ENCODE measurements around the gene TTLL13. TPM values are rescaled to one million over a fixed set of nuclear protein-coding genes. Genes with fewer than 3 reads are reported as not detected.
A peak's percentile ranks its signal among the peaks of the same experiment; 100 is the strongest.

The TTLL13 gene
- total RNA-seq, 2 donors from 2014 or later, result 0.15 to 0.46 TPM

DNA sequence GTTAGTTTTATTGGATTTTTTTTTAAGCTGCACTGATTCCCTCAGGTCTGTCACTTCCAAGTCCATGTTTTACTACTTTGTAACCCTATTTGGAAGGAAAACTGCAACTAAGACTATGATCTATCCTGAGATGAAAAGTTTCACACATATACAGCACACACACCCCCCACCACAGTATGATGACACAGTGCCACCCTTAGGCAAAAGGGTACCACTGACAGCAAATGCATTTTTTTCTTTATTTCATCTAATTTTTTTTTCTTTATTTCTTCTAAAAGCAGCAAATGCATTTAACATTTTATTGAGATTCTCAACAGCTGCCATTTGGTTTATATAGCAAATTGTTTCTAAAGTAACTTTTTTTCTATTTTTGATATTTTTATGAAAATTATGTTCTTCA is 37.3 kb downstream of the TTLL13 start:
- no peaks in the 10 kb centered on the region for H3K36me3 ChIP-seq (ENCODE audit: control insufficient read depth, insufficient read depth, low read length)
- no peaks in the 10 kb centered on the region for H3K27me3 ChIP-seq (ENCODE audit: control insufficient read depth, insufficient read depth, low read length, poor library complexity, severe bottlenecking)
- Mint-ChIP-seq H3K27me3 (ENCODE audit: insufficient read depth) (no peaks in the 10 kb centered on the region), H3K9me3 (no peaks in the 10 kb centered on the region), H3K4me1 (peaks cover 2% of the 10 kb centered on the region), H3K36me3 (ENCODE audit: low read depth) (no peaks in the 10 kb centered on the region), H3K4me3 (no peak overlapping the region), H3K27ac (no peak overlapping the region)
- no peaks in the 10 kb centered on the region for H3K4me1 ChIP-seq (ENCODE audit: control insufficient read depth, insufficient read depth, low read length)
- no peaks in the 10 kb centered on the region for H3K9me3 ChIP-seq (ENCODE audit: control insufficient read depth, low read length)
- H3K9ac ChIP-seq (ENCODE audit: extremely low read depth, low read length, poor library complexity, severe bottlenecking), result no peak overlapping the region
- peak; percentile 63 for TF ChIP-seq CTCF (conservative IDR thresholded peaks at IDR 0.05)
- H3K4me3 ChIP-seq (ENCODE audit: low read length), result no peak overlapping the region
- no peak overlapping the region for H3K27ac ChIP-seq (ENCODE audit: low read depth, low read length)
- no peak for DNase-seq

- H3K27me3 ChIP-seq (ENCODE audit: control insufficient read depth, insufficient read depth, low read length, poor library complexity, severe bottlenecking), result no peaks in the 10 kb centered on the region
- H3K27ac Mint-ChIP-seq, result no peak overlapping the region
Observed at GRCh38 chr15:90287101-90287500, 37.7 kb downstream of the TTLL13 start.

GRCh38 chr15:90287946-90288345 is 38.6 kb downstream of the TTLL13 start:
- Histone ChIP-seq H3K27ac (ENCODE audit: low read depth, low read length) (no peak overlapping the region), H3K27me3 (ENCODE audit: control insufficient read depth, insufficient read depth, low read length, poor library complexity, severe bottlenecking) (no peaks in the 10 kb centered on the region), H3K36me3 (ENCODE audit: control insufficient read depth, insufficient read depth, low read length) (no peaks in the 10 kb centered on the region), H3K9me3 (ENCODE audit: control insufficient read depth, low read length) (no peaks in the 10 kb centered on the region), H3K4me3 (ENCODE audit: low read length) (no peak overlapping the region), H3K9ac (ENCODE audit: extremely low read depth, low read length, poor library complexity, severe bottlenecking) (no peak overlapping the region), H3K4me1 (ENCODE audit: control insufficient read depth, insufficient read depth, low read length) (no peaks in the 10 kb centered on the region)
- H3K27me3 Mint-ChIP-seq (ENCODE audit: insufficient read depth), result no peaks in the 10 kb centered on the region
- TF ChIP-seq CTCF (conservative IDR thresholded peaks at IDR 0.05), result no peak
- no peak for DNase-seq
- H3K36me3 Mint-ChIP-seq (ENCODE audit: low read depth), result no peaks in the 10 kb centered on the region
- peaks cover 1% of the 10 kb centered on the region for H3K4me1 Mint-ChIP-seq
- H3K9me3 Mint-ChIP-seq, result no peaks in the 10 kb centered on the region
- H3K27ac Mint-ChIP-seq, result no peak overlapping the region
- H3K4me3 Mint-ChIP-seq, result no peak overlapping the region
- WGBS, 2 experiments (ENCODE audit: insufficient coverage in 1 of 2, insufficient read length in 1 of 2), result 92 to 97% methylated on average over 4 to 5 of the region's 6 CpGs

More at GRCh38 chr15:90287101-90287500, 37.7 kb downstream of the TTLL13 start:
- Histone ChIP-seq H3K9ac (ENCODE audit: extremely low read depth, low read length, poor library complexity, severe bottlenecking) (no peak overlapping the region), H3K9me3 (ENCODE audit: control insufficient read depth, low read length) (no peaks in the 10 kb centered on the region), H3K36me3 (ENCODE audit: control insufficient read depth, insufficient read depth, low read length) (no peaks in the 10 kb centered on the region), H3K27ac (ENCODE audit: low read depth, low read length) (no peak overlapping the region), H3K4me3 (ENCODE audit: low read length) (no peak overlapping the region), H3K4me1 (ENCODE audit: control insufficient read depth, insufficient read depth, low read length) (no peaks in the 10 kb centered on the region)
- Mint-ChIP-seq H3K4me1 (peaks cover 2% of the 10 kb centered on the region), H3K4me3 (no peak overlapping the region), H3K27me3 (ENCODE audit: insufficient read depth) (no peaks in the 10 kb centered on the region), H3K36me3 (ENCODE audit: low read depth) (no peaks in the 10 kb centered on the region), H3K9me3 (no peaks in the 10 kb centered on the region)
- WGBS, 2 experiments (ENCODE audit: insufficient coverage in 1 of 2, insufficient read length in 1 of 2), result 67% methylated on average over 5 of the region's 5 CpGs; no CpG with 5 or more reads in 1 of the 2 experiments
- DNase-seq, result peak; percentile 59
- TF ChIP-seq CTCF (conservative IDR thresholded peaks at IDR 0.05), result no peak

All from endodermal cell (in vitro differentiated cells).